ENCODE data around the gene WDR41.

- TF ChIP-seq POLR2A (IDR thresholded peaks at IDR 0.05) (no peak), CTCF (IDR thresholded peaks at IDR 0.05) (no peak)
These were observed 100.8 kb downstream of the WDR41 start for GRCh38 chr5:77391240-77391765.
